GM19035 (cell line): Measurements from ENCODE around the gene MDH1.
"Not testable (repeated sequence)": the region's sequence is repeated elsewhere in the genome, so short reads cannot be mapped to it uniquely, and the experiment has no call there.

Experiments used
- ATAC-seq: cut with Tn5 transposase; IDR thresholded peaks from one replicate; pipeline ENCODE4 v1.9.1; 2021; ENCODE audit not compliant: unreplicated experiment

Gene MDH1

GRCh38 chr2:63588385-63589147 lies at the start of gene MDH1, which contains the start of gene WDPCP:
TSS of gene MDH1 (plus strand) at chr2:63588963. CDS start at chr2:63589044, 81 bp downstream.
TSS of gene WDPCP (minus strand) at chr2:63588477. CDS start at chr2:63588271, 206 bp downstream.
- peak; percentile 88 for ATAC-seq

DNA sequence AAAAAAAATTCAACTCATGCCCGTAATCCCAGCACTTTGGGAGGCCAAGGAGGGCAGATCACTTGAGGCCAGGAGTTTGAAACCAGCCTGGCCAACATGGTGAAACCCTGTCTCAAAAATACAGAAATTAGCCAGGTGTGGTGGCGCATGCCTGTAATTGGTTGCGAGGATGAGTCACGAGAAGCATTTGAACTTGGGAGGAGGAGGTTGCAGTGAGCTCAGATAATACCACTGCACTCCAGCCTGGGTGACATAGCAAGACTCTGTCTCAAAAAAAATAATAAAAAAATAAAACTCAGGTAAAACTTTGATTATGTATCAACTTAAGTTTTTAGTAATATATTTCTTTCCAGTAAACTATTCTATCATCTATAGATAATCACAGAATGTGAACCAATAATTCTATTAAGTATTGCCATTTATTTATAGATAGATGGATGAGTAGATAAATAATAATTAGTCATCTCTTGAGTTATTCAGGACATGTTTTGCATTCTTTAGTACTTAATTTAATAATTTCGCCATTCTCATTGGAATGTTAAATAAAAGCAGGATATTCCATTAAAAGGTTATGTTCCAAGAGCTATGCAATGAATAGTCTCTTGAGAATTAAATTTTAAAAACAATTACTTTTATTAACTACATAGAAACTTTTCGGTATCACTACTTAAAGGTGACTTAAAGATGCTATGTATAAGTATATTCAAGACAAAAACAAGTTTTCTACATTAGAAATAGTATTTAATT lies 49.2 kb upstream of the MDH1 start:
- no peak for ATAC-seq

DNA sequence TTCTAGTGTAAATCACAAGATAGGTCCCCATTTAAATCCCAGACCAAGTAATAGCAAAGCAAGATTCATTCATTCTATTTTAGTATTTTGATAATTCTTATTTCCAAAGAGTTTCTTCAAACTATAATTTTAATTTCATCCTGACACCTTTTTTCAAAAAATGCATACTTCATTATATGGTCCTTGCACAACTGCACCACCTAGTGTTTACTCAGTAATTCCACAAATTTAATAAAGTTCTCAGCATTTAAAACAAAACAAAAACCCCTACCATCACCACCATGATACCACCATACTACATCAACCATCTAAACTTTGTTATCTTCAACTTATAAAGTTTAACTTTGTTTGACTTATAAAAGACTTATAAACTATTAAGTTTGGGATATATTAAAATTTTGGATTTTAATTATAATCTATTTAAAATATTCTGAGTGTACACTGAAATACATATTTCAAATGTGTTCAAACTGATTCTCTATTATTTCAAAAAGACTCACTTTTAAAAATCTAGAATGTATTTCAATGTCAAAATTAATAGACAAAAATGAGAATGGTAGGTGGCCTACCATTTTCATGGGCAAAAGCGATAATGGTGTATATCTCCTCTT lies 44.6 kb upstream of the MDH1 start:
- ATAC-seq, result no peak

GRCh38 chr2:63545023-63545422 lies 43.7 kb upstream of the MDH1 start:
- no peak for ATAC-seq

- ATAC-seq, result no peak
These were observed 35.7 kb upstream of the MDH1 start for GRCh38 chr2:63553049-63553448.

- no peak for ATAC-seq
These were observed 33.5 kb upstream of the MDH1 start for GRCh38 chr2:63555299-63555698.

GRCh38 chr2:63555931-63556330 lies 32.8 kb upstream of the MDH1 start:
- ATAC-seq, result no peak

DNA sequence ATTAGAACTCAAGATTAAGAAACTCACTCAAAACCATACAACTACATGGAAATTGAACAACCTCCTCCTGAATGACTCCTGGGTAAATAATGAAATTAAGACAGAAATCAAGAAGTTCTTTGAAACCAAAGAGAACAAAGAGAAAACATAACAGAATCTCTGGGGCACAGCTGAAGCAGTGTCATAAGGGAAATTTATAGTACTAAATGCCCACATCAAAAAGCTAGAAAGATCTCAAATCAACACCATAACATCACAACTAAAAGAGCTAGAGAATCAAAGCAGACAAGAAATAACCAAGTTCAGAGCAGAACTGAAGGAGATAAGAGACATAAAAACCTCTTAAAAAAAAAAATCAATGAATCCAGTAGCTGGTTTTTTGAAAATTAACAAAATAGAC lies 30.9 kb upstream of the MDH1 start:
- ATAC-seq, result not testable (repeated sequence)

- not testable (repeated sequence) for ATAC-seq
These were observed 29.8 kb upstream of the MDH1 start for GRCh38 chr2:63558922-63559321.

GRCh38 chr2:63562751-63563150 lies 26.0 kb upstream of the MDH1 start:
- no peak for ATAC-seq

DNA sequence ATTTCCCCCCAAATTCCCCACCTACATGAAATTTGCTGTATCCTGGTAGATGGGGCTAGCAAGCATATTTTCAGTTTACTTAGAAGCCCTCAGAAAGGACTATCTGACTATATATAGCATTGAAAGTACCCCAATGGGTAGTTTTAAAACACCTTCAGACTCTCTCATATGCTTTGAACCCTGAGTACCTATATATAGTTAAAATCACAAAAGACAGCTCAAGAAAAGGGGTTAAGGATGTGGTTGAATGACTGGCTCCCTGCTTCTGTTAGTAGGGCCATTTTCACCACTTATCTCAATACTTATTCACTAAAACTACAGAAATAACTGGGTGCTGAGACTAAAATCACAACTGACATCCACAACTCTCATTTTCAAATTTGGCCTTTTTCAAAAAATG lies 19.0 kb upstream of the MDH1 start:
- ATAC-seq, result no peak

- ATAC-seq, result no peak
These were observed 17.5 kb upstream of the MDH1 start for GRCh38 chr2:63571291-63571690.

- no peak for ATAC-seq
These were observed 16.8 kb upstream of the MDH1 start for GRCh38 chr2:63572001-63572400.

GRCh38 chr2:63573026-63573425 lies 15.7 kb upstream of the MDH1 start:
- not testable (repeated sequence) for ATAC-seq

DNA sequence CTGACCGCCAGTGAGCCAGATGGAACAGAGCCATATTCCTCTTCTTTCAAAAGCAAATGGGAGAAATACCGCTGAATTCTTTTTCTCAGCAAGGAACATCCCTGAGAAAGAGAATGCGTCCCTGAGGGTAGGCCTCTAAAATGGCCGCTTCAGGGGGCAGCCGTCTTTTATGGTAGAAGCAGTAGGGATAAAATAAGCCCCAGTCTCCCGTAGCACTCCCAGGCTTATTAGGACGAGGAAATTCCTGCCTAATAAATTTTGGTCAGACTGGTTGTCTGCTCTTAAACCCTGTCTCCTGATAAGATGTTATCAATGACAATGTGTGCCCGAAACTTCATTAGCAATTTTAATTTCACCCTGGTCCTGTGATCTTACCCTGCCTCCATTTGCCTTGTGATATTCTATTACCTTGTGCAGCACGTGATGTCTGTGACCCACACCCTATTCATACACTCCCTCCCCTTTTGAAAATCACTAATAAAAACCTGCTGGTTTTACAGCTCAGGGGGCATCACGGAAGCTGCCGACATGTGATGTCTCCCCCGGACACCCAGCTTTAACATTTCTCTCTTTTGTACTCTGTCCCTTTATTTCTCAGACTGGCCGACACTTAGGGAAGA lies 14.9 kb upstream of the MDH1 start:
- not testable (repeated sequence) for ATAC-seq

DNA sequence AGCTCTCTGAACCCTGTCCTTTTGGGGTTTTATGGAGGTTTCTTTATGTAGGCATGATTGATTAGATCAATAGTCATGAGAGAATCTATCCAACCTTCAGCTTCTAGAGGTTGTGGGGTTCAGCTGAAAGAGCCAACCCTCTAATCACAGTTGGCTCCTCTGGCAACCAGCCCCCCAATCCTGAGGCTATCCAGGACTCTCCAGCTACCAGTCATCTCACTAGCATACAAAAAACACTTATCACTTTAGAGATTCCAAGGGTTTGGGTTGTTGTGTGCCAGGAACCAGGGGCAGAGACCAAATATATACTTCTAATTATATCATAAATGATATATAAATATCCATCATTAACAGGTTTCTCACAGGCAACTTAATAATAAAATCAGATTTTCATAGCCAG lies 12.2 kb upstream of the MDH1 start:
- ATAC-seq, result no peak

DNA sequence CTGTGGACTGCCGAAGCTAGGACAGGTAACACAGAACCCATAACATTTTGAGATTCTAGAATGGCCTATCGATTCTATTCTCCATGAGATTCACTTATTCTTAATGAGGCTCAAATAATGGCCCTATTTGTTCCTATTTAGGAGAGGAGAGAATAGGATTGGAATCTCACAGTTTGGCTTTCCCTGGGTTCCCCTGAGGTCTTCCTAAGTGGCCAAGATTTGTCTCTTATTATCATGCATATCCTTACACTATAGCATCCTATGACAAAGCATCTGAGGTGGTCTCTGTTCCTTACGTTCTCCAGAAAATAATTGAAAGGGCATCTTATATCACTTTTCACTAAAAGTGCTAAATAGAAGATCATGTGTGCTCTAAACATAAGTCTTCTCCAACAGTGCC lies 10.0 kb upstream of the MDH1 start:
- no peak for ATAC-seq

DNA sequence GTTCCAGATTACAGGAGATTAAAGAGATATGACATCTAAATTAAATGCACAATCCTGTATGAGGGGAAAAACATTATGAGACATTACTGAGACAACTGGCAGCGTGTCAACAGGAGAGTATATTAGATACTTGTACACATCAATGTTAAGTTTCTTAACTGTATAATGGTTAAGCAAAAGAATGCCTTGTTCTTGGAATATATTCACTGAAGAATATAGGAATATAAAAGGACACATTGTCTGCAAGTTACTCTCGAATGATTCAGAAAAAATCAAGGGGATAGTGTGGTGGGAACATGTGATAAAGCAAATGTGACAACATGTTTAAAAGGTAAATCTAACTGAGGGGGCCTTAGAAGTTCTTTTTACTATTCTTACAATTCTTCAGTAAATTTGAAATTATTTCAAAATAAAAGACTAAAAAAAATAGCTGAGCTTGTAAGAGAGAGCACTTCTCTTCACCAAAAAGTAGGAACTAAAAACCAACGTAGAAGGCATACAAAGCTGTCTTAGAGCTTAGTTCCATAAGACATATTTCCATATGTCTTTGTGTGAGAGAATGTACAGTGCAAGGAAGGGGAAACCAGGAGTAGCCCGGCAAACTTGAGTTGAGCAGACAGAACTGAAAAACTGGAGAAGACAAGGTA lies 8.0 kb upstream of the MDH1 start:
- ATAC-seq, result no peak

DNA sequence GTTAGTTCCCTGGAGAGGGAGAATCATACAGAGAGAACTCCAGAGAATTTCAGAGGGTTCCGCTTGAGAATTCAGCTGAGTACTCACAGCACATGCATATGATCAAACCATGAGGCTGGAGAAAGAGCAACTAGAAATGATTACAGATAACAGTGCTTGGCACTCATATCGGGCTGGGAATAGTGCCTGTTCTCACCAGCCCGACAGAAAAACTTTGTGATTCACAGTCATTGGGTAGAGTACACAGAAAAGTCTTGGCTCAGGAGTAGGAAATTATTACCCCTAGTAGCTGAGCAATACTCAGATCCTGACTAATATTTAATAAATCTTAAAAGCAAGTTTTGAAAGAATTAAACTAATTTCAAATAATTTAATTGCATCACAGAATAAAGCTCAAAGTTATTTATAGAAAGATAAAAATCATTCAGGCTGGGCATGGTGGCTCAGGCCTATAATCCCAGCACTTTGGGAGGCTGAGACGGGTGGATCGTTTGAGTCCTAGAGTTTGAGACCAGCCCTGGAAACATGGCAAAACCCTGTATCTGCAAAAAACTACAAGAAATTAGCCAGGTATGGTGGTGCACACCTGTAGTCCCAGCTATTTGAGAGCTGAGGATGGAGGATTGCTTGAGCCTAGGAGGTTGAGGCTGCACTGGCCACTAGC lies 7.3 kb upstream of the MDH1 start:
- no peak for ATAC-seq

- no peak for ATAC-seq
These were observed 5.9 kb upstream of the MDH1 start for GRCh38 chr2:63582873-63583272.
